ENCODE measurements around the gene ATXN1.
A peak's percentile ranks its signal among the peaks of the same experiment; 100 is the strongest.
"Not testable (repeated sequence)": the region's sequence is repeated elsewhere in the genome, so short reads cannot be mapped to it uniquely, and the experiment has no call there.

The ATXN1 gene

DNA sequence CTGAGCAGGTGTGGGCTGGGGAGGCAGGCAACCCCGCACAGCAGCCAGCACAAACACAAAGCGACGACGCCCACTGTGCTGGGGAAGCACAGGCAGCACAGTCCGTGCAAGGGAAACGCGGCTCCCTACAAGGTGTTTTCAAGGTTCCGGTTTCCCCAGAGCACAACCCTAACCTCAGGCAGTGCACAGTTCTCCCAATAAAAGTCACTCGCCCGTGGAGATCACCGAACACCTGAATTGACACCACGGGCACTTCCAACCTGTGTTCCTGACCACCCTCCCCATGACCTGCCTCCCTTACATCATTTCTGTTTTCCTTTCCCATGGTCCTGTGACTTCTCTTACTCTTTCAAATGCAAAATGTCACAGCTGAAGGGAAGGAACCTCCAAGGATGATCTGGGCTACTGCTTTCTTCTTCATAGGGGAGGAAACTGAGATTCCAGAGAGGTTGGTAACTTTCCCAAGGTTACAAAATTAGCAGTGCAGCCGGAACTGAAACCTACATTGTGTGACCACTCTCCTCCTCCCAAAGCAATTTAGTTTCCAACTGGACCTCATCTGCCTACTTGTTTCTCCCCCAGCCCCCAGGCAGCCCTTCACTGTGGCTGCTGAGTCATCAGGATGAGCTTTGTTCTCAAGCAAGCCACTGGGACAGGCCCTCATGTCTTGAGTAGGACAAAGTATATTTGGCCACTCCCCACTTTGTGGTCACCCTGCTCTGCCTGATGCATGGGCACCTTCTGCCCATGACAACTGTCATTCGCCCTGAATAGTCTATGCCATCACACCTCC, 125.3 kb downstream of the ATXN1 start:
- DNase-seq = peak; percentile 38

GRCh38 chr6:16635291-16635809, 125.9 kb downstream of the ATXN1 start:
- no peak for DNase-seq

- no peak for DNase-seq
Observed at GRCh38 chr6:16634855-16635254, 126.4 kb downstream of the ATXN1 start.

DNA sequence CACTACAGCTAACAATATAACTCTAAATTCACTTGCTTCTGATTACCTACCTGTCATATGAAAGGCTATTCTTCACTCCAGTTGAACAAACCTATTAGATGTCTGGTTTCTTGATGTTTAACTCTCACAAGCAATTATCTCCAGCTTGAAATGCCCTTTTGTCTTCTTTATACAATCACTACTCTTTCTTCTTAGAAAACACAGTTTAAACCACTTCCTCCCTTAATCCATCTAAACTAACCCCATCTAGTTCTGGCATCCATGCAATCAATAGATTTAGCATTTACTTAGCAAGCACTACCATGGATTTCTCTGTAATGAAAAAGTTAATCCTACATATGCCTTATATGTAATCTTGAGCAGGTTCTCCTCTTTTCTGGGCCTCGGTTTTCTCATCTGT, 127.3 kb downstream of the ATXN1 start:
- DNase-seq = no peak

DNA sequence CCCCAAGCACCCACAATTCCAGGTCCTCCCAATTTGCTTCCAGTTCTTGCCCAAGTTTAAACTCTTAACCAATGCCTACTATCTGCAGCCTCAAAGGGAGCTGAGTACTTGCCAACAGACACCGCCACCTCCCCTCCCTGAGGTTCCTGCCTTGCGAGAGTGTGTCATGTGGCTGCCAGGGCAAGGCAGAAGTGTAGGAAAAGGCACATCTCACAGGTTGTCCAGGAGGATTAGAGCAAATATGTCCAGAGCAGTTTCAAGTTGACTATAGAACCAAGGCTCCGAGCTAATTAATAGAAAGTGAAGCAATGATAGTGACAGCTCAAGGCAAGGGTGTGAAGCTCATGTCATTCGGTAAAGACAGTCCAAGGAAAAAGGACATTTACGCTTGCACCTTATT, 127.8 kb downstream of the ATXN1 start:
- no peak for DNase-seq

DNA sequence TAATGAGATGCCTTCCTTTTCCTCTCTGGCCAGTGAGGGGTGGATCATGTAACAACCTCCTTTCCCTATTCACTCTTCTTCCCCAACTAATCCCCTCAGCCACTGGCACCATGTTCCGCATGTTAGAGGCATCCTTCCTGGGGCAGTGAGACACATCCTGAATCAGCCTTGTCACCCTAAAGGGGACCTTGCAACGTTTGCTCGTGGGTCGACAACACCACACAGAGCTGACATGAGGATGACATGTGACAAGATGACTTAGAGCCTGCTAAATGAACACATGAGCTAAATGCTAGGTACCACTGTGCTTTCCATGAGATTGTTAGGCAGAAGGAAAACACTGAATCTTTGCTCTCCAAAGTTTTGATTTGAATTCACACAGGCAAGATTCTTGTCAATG, 129.2 kb downstream of the ATXN1 start:
- no peak for DNase-seq

GRCh38 chr6:16630026-16630643, 131.1 kb downstream of the ATXN1 start:
- no peak for DNase-seq

DNA sequence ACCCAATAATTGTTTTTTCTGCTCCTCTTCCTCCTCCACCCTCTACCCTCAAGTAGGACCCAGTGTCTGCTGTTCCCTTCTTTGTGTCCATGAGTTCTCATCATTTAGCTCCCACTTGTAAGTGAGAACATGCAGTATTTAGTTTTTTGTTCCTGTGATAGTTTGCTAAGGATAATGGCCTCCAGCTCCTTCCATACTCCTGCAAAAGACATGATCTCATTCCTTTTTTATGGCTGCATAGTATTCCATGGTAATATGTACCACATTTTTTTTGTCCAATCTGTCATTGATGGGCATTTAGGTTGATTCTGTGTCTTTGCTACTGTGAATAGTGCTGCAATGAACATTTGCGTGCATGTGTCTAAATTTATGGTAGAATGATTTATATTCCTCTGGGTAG, 132.7 kb downstream of the ATXN1 start:
- DNase-seq = not testable (repeated sequence)

GRCh38 chr6:16626650-16627049, 134.6 kb downstream of the ATXN1 start:
- DNase-seq = no peak

DNA sequence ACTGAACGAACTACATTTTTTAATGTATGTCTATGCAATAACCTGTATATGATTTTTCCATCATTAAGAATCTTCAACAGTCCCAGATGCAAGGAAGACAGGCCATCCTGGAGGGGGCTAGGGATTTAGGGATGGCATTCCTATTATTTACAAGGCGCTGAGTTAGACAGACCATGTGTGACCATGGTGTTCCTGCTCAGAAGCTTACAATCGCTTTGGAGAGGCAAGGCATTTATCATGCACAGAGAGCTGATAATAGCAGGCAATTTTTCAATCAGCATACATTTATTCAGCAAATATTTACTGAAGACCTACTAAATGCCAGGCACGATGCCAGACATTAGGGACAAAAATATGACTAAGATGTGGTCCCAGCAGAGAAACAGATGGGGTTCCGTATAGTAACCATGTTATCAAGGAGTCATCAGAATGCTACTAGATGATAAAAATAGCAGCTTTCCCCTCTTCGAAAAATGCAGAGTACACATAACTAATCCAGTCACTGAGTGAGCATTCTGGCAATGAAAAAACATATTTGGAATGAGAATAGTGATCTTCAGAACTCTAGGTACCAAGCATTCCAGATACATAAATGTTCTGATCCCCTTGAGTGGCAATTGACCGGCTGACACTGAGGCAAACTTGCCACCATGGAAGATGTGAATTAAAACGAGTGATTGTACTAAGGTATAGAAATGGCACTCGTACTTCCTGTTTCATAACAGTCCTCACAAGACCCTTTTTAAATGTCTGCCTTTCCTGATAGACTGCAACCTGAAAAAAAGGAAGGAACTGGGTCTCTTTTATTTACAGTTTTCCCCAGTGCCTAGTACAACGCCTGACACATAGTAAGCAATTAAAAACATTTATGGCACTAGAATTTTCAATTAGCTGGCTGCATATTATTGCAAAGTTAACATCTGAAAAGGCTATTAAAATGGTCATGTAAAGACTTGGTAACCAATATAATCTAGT, 135.7 kb downstream of the ATXN1 start:
- no peak for DNase-seq

DNA sequence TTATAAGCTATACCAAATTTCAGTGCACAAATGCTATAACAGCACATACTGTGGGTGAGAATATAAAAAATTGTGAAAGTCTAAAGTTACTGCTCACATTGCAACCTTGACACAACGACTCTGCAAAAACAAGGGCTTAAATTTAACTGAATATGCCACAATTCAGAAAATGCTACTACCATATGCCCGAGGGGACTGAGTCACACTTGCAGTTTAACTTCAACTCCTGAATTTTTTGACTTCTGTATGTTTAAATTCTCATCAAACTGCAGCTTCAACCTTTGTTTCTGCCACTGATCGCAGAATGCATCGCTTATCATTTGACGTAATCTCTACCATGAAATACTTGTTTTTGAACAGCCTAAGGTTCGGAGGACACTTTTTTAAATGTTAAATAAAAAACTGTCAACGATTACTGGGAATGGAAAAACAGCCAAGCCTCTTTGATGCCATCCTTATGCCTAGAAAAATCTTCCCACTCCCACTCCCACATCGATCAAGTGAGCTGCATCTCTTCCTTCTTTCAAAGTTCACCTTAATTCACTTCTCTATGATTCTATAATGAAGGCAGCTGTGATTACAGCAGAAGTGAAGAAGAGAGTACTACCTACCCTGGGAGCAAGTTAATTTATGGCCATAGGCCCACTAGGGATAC, 136.5 kb downstream of the ATXN1 start:
- DNase-seq = no peak

- DNase-seq = no peak
Observed at GRCh38 chr6:16623731-16624130, 137.5 kb downstream of the ATXN1 start.

GRCh38 chr6:16623029-16623653, 138.1 kb downstream of the ATXN1 start:
- no peak for DNase-seq

GRCh38 chr6:16622193-16622592, 139.1 kb downstream of the ATXN1 start:
- DNase-seq = no peak

DNA sequence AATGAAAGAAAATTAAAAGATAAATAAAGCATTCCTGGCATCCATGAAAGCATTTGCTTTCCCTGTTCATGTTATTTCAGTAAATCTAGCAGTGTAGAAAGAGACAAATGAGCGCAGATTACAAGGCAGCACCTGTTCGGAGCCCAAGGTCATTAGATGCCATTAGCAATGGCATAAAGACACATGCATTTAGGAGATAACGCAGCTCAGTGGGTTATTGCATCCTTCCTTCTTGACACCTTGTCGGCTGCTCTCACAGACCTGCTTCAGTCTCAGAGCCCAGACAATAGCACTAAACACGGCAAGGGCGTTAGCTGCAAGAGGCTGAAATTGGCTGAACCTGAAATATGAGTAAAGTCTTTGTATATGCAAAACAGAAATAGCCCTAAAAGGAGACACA, 140.3 kb downstream of the ATXN1 start:
- no peak for DNase-seq

- peak; percentile 13 for DNase-seq
Observed at GRCh38 chr6:16619777-16620176, 141.5 kb downstream of the ATXN1 start.

GRCh38 chr6:16618962-16619361, 142.3 kb downstream of the ATXN1 start:
- no peak for DNase-seq

DNA sequence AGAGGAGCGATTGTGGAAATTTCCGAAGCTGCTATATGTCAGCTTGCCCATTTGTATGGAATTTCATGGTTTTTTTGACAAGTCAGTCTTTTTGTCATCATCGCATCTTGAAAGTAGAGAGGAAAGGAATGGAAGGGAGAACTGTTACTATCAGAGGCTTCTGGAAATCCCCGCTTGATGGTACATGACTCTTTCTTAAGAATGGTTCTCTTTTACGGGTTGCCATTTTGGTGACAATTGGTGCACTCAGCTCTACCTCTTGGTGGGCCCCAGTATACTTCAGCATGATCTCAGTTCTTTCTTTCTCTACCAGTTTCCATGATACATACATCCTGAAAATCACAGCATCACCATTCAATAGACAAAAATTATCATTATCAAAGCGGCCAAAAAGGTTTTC, 146.0 kb downstream of the ATXN1 start:
- DNase-seq = not testable (repeated sequence)

DNA sequence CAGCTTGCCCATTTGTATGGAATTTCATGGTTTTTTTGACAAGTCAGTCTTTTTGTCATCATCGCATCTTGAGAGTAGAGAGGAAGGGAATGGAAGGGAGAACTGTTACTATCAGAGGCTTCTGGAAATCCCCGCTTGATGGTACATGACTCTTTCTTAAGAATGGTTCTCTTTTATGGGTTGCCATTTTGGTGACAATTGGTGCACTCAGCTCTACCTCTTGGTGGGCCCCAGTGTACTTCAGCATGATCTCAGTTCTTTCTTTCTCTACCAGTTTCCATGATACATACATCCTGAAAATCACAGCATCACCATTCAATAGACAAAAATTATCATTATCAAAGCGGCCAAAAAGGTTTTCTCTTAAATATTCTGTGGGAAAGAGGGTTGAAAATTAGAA, 147.1 kb downstream of the ATXN1 start:
- DNase-seq = not testable (repeated sequence)

DNA sequence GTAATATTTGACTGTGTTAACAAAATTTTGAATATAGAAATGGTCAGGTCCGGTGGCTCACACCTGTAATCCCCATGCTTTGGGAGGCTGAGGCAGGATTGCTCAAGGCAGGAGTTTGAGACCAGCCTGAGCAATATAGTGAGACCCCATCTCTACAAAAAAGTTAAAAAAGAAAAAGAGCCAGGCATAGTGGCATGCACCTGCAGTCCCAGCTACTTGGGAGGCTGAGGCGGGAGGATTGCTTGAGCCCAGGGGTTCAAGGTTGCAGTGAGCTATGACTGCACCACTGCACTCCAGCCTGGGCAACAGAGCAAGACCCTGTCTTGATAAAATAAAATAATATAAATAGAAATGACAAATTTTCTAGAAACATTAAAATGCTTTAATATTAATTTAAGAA, 147.8 kb downstream of the ATXN1 start:
- DNase-seq = not testable (repeated sequence)

DNA sequence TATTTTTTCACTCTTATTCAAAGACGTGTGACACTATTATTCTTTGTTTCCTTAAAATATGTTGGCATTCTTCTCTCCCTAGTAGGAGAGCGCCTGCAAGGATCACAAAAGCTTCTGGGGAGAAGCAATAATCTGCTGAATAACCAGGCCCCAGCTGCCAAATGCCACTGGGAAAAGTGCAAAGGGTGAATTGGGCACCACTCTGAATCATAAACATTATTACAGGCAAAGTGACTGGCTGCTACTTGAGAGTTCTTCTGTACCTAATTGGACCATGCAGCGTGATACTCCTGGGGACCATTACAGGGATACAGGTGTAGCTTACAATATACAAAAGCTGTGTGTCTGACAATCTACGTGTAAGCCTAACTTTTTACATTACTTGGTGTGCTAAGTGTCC, 152.8 kb downstream of the ATXN1 start:
- no peak for DNase-seq

DNA sequence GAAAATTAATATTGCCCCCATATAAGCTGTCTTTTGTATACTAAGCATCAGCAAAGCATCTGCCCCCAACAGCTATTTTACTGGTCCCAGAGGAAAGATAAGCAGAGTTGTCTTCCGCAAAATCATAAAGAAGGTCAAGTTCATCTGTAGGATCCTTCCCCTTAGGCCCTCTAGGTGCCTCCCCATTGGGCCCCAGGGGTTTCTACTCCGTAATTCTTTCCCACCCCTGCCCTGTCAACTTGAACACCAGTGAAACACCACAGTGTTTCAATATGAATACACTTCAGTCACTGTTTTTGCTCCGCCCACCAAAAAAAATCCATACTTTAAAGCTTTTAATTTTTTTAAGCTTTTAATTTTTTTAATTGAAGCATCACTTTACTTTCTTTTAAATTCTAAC, 159.2 kb downstream of the ATXN1 start:
- peak; percentile 82 for DNase-seq
